ES-I3 (cell line): Measurements from ENCODE around the gene GIT1.
"Not testable (repeated sequence)": the region's sequence is repeated elsewhere in the genome, so short reads cannot be mapped to it uniquely, and the experiment has no call there.

Experiments used
- H3K36me3 ChIP-seq: 2 replicates; pipeline ENCODE4 v1.6.1; 2013; ENCODE audit warnings: mild to moderate bottlenecking, low read length, control low read depth, moderate library complexity; ENCODE audit not compliant: insufficient read depth
- H3K4me1 ChIP-seq: 2 replicates; pipeline ENCODE4 v1.6.1; 2013; ENCODE audit warnings: mild to moderate bottlenecking, control low read depth, low read length; ENCODE audit not compliant: insufficient read depth
- H3K9ac ChIP-seq: 2 replicates; pipeline ENCODE4 v1.6.1; 2013; ENCODE audit warnings: low read depth, mild to moderate bottlenecking, low read length, moderate library complexity
- H3K9me3 ChIP-seq: 2 replicates; pipeline ENCODE4 v1.6.1; 2013; ENCODE audit warnings: mild to moderate bottlenecking, low read length, moderate library complexity; ENCODE audit not compliant: control insufficient read depth, insufficient read depth

GIT1 gene

GRCh38 chr17:29563816-29564215, 25.6 kb downstream of the GIT1 start:
- no peaks in the 10 kb centered on the region for H3K36me3 ChIP-seq
- H3K9me3 ChIP-seq, result no peaks in the 10 kb centered on the region
- peaks cover 6% of the 10 kb centered on the region; the same call in 1 of the 2 replicates for H3K4me1 ChIP-seq
- H3K9ac ChIP-seq, result no peak overlapping the region

- H3K9me3 ChIP-seq, result no peaks in the 10 kb centered on the region
- H3K4me1 ChIP-seq, result peaks cover 6% of the 10 kb centered on the region; the same call in 1 of the 2 replicates
- H3K36me3 ChIP-seq, result no peaks in the 10 kb centered on the region
- no peak overlapping the region for H3K9ac ChIP-seq
Measured at GRCh38 chr17:29562615-29563014, 26.8 kb downstream of the GIT1 start.

GRCh38 chr17:29561554-29562517, 27.6 kb downstream of the GIT1 start:
- H3K9ac ChIP-seq, result no peak overlapping the region
- H3K4me1 ChIP-seq, result peaks cover 6% of the 10 kb centered on the region; the same call in 1 of the 2 replicates
- H3K9me3 ChIP-seq, result no peaks in the 10 kb centered on the region
- no peaks in the 10 kb centered on the region for H3K36me3 ChIP-seq

- Histone ChIP-seq H3K36me3 (no peaks in the 10 kb centered on the region), H3K9ac (no peak overlapping the region), H3K4me1 (peaks cover under 1% of the 10 kb centered on the region; the same call in 1 of the 2 replicates), H3K9me3 (no peaks in the 10 kb centered on the region)
Measured at GRCh38 chr17:29560316-29560715, 29.1 kb downstream of the GIT1 start.

- Histone ChIP-seq H3K9me3 (no peaks in the 10 kb centered on the region), H3K36me3 (no peaks in the 10 kb centered on the region), H3K9ac (no peak overlapping the region), H3K4me1 (no peaks in the 10 kb centered on the region)
Measured at GRCh38 chr17:29559640-29560039, 29.8 kb downstream of the GIT1 start.

GRCh38 chr17:29558139-29558538, 31.3 kb downstream of the GIT1 start:
- H3K9ac ChIP-seq, H3K36me3 ChIP-seq, H3K9me3 ChIP-seq, H3K4me1 ChIP-seq: not testable (repeated sequence)

- no peaks in the 10 kb centered on the region for H3K4me1 ChIP-seq
- H3K36me3 ChIP-seq, result no peaks in the 10 kb centered on the region
Measured at GRCh38 chr17:29557739-29558116, 31.7 kb downstream of the GIT1 start.

GRCh38 chr17:29557085-29557738, 32.2 kb downstream of the GIT1 start:
- Histone ChIP-seq H3K4me1 (no peaks in the 10 kb centered on the region), H3K9me3 (no peaks in the 10 kb centered on the region), H3K9ac (no peak overlapping the region), H3K36me3 (no peaks in the 10 kb centered on the region)

More at GRCh38 chr17:29557739-29558116, 31.7 kb downstream of the GIT1 start:
- Histone ChIP-seq H3K9ac (no peak overlapping the region), H3K9me3 (no peaks in the 10 kb centered on the region)

- H3K9me3 ChIP-seq, result no peaks in the 10 kb centered on the region
- H3K9ac ChIP-seq, result no peak overlapping the region
- no peaks in the 10 kb centered on the region for H3K36me3 ChIP-seq
- no peaks in the 10 kb centered on the region for H3K4me1 ChIP-seq
Measured at GRCh38 chr17:29555840-29556239, 33.6 kb downstream of the GIT1 start.

- no peaks in the 10 kb centered on the region; the same call in 1 of the 2 replicates for H3K36me3 ChIP-seq
- H3K9ac ChIP-seq, result no peak overlapping the region
- no peaks in the 10 kb centered on the region; the same call in 1 of the 2 replicates for H3K4me1 ChIP-seq
- H3K9me3 ChIP-seq, result no peaks in the 10 kb centered on the region
Measured at GRCh38 chr17:29549177-29549923, 40.1 kb downstream of the GIT1 start.

GRCh38 chr17:29546830-29547229, 42.6 kb downstream of the GIT1 start:
- Histone ChIP-seq H3K9me3 (no peaks in the 10 kb centered on the region), H3K36me3 (no peaks in the 10 kb centered on the region; the same call in none of the 2 replicates), H3K4me1 (no peaks in the 10 kb centered on the region; the same call in 1 of the 2 replicates), H3K9ac (no peak overlapping the region)

GRCh38 chr17:29546085-29546484, 43.4 kb downstream of the GIT1 start:
- Histone ChIP-seq H3K4me1 (no peaks in the 10 kb centered on the region; the same call in 1 of the 2 replicates), H3K36me3 (no peaks in the 10 kb centered on the region; the same call in none of the 2 replicates), H3K9ac (no peak overlapping the region), H3K9me3 (no peaks in the 10 kb centered on the region)

GRCh38 chr17:29544066-29544465, 45.4 kb downstream of the GIT1 start:
- Histone ChIP-seq H3K36me3 (no peaks in the 10 kb centered on the region; the same call in none of the 2 replicates), H3K9me3 (no peaks in the 10 kb centered on the region), H3K9ac (no peak overlapping the region), H3K4me1 (no peaks in the 10 kb centered on the region; the same call in 1 of the 2 replicates)

GRCh38 chr17:29533976-29534375, 55.5 kb downstream of the GIT1 start:
- Histone ChIP-seq H3K9me3 (no peaks in the 10 kb centered on the region), H3K36me3 (peaks cover 22% of the 10 kb centered on the region), H3K4me1 (no peaks in the 10 kb centered on the region), H3K9ac (no peak overlapping the region)
